RPMI8226 (cell line): ENCODE results near the gene ADCY5.
A peak's percentile ranks its signal among the peaks of the same experiment; 100 is the strongest.

Experiments
- DNase-seq: peaks from one replicate; pipeline ENCODE4 v3.0.0-alpha.2; 2015

The ADCY5 gene

DNA sequence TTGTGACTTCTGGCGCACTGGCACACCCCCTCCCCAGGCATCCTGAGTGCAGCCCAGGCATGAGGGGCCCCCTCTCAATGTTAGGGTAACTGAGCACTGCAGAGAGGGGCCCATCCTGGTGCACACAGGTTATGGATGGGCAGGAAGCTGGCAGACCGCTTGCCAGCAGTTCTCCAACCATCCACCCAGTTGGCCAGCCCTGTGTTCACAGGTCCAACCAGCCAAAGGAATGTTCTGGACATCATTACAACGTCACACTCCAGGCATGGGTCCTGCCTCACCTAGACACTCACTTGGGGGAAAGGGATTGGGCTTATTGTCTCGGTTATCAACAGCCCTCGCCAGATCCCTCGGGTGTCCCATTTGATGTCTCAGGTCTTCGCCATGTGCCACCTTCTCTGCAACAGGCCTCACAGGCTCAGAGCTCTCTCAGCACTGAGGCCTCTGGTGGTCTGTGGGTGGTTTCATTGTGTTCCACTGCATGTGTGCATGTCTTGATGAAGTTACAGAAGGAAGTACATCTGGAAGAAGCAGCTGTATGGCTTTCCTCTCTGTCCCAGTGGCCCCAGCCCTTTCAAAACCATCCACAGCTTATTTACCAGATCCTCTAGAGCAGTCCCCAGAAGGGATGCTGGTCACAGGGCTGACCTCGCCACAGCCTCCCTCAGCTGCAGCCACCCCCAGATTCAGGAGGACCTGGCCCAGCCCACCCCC, 23.7 kb downstream of the ADCY5 start:
- DNase-seq, result peak; percentile 12

DNA sequence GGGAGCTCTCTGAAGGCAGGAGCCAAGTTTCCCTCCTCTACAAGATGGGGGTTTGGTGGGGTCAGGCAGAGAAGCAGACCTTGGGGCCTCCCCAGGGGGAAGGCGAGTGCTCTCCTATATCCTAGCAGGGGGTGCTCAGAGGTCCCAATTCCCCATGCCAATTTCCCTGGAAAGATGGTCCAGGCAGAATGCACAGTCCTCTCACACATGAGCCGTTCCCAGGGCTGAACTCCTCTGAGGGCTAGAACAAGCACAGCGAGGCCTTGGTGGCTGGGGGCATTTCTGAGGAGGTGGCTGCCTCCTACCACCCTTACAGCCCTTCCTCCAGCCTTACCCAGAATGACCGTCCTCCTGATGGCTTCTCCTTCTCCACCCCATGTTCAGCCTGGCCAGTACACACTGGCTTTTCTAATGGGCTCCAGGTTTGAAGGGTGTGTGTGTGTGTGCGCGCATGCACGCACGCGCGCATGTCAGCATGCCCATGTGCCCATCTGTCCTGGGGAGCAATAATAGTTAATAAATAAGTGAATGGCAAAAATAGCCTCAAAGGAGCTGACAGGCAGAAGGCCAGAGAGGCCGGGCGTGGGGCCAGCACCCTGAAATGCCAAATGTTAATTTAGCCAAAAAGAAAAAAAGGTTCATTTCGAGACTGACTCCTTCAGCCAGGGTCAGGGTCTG, 24.4 kb downstream of the ADCY5 start:
- peak; percentile 76 for DNase-seq

DNA sequence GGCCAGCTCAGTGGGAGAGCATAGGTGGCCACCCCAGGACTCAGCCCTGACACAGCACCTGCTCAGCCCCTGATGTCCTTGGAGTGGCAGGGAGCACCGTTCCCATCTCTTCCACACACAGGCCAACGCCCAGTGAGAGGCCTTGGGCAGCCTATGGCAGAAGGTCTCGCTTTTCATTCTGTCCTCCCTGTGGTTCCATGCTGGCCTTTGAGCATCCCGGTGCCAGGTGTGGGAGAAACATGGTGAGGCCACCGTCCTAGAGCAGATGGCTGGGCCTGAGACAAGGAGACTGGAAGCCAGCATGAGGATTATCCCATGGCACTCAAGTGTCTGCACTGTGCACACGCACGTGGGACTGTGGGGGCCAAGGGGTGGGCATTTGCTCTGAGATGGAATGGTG, 25.1 kb downstream of the ADCY5 start:
- DNase-seq, result no peak

DNA sequence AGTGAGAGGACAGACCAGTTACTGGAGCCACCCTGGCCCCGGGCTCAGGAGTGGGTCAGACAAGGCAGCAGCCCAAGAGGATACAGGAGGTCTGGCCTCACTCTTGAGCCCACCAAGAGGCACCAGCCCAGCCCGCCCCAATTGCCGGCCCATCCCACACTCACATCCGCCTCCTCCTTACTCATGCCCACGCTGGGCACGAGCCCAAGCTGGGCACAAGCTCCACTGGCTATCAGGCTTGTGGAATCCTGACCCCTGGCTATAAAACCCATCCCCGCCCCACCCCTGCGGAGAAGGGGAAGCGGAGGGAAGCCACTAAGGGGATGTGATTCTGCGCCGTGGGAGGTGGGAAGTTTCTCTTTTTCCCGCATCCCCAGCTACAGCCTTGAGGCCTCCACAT, 25.9 kb downstream of the ADCY5 start:
- DNase-seq, result no peak

DNA sequence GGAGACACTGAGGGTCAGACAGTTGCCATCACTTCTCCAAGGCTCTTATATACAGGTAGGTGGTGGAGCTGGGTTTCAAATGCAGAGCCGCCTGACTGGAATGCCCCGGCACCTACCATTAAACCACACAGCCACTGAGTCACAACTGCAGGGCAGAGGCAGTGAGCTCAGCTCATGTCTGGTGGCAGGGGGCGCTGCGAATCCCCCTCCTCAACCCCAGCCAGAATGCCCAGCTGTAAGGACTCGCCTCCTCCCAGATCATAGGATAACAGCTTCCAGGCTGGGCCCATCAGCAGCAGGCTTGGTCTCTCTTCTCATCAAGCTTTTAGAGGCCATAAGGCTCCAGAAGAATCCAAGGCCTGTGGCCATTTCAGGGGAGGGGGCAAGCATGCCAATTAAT, 26.4 kb downstream of the ADCY5 start:
- no peak for DNase-seq

DNA sequence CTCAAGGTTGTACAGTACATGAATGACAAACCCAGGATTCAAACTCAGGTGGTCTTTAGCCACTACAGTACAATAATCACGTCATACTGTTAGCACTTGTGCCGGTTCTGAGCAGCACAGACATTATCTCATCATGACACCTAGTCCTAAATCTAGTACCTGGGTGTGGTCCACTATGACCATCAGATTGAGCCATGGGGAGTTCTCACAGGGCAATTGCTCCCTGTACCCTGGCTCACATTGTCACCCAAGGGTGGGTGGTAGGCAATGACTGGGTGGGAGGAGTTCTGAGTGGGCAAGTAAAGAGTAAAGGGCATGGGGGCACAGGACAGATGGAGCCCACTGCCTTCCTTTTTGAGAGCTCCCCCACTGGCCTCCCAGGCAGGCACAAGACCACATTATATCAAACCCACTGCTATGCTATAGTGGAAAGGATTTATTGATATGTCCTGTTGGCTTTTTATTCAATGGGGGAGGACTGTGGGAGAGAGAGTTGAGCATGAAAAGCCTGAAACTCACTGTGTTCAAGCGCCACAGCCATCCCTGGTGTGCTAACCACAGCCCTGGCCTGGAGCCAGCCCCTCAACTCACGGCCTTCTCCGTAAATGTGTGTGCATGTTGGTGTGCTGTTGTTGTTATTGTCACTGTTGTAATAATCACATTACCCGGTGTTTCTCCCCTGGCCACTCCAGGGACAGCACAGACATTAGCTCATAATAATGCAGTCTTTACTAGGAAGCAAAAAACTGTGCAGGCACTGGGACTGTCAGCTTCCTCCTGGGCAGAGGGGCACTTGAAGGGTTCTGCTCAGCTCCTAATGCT, 27.3 kb downstream of the ADCY5 start:
- DNase-seq, result peak; percentile 89

DNA sequence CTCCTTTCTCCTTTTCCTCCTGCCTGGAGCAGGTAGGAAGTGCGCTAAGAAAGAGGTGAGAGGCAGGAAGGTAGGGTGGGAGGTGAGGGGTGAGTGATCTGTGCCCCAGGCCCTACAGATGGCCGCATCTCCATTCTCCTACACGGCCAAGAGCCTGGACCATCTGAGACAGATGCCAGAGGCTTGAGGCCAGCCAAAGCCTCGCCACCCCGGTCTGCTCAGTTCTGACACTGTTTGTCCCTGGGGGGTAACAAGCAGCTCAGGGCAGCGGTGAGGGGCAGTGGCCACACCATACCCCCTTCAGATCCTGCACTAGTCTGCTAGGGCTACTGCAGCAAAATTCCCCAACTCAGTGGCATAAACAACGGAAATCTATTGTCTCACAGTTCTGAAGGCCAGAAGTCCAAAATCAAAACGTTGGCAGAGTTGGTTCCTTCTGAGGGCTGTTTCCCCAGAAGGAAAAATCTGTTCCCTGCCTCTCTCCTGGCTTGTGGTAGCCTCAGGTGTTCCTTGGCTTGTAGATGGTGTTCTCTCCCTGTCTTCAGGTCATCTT, 28.4 kb downstream of the ADCY5 start:
- no peak for DNase-seq

DNA sequence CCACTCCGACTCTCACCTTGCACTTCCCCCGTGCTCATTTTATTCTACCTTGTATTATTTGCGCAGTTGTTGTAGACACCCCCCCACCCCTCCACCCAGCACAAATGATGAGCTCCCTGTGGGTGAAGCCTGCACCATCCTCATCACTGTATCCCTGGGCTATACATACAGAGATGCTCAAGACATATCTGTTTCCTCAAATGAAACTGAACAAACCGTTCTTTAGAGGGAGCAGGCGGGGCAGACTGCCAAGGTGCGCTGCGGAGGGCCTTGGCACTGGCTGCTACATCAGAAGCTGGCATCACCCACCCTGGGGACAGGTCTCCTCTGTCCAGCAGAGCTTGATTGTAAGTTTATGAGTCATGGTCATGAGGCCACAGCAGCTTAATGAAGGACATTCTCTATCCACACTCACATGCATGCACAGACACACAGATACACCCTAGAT, 29.0 kb downstream of the ADCY5 start:
- no peak for DNase-seq

DNA sequence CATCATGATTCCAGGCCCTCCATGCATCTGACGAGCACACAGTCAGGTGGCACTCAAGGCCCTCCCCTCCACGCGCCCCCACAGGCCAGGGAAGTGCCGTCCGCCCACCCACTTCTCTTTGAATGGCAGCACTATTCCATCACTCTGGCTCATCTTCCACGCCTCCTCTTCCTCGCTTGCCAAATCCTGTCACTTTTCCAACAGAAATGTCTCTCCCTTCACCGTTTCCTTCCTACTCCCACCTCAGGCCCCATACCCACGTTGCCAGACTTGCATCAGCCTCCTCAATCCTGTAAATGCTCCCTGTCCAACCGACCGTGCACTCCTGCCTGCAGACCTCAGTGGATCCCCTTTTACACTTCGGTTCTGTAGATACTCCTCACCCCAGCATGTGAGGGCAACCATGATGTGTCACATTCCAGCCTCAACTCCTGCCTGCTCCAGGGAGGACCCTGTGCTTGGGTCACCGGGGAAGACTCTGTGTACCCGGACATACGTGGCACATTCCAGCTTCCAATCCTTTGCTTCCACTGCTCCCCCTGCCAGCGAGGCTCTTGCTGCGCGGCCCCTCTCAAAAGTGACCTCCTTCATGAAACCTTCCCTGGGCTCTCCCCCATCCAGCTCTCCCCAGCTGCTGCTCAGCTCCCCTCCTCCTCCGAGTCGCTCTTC, 29.6 kb downstream of the ADCY5 start:
- no peak for DNase-seq

DNA sequence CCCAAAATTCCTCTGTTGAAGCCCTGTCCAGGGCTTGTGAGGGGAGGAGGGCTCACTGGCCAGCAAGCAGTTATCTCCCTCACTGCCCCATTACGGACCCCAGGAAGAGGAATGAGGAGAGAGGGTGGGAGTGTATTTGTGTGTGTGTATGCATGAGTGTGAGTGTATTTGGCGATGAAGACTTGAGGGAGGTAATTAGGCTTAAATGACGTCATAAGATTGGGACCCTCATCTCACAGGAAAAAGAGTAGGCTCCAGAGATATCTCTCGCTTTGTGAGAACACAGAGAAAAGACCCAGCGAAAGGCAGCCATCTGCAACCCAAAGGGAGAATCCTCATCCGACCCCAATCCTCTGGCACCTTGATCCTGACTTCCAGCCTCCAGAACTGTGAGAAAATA, 32.2 kb downstream of the ADCY5 start:
- no peak for DNase-seq

DNA sequence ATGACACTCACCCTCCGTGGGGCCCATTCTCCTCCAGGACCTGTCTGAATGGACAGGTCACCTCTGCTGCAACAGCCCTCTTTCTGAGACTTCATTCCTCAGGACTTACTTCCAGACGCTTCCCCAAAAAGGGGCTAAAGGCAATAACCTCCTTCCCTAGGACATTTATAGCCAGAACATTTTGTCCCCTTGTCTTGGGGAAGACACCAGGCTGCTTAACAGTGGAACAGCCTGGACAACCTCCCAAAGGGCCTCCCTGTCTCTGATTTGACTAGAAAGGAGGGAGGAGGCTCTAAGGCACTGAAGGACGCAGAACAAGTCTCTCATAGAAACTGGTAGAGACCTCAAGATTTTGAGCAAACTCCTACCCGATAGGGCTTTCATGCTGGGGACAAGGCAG, 32.7 kb downstream of the ADCY5 start:
- DNase-seq, result no peak

DNA sequence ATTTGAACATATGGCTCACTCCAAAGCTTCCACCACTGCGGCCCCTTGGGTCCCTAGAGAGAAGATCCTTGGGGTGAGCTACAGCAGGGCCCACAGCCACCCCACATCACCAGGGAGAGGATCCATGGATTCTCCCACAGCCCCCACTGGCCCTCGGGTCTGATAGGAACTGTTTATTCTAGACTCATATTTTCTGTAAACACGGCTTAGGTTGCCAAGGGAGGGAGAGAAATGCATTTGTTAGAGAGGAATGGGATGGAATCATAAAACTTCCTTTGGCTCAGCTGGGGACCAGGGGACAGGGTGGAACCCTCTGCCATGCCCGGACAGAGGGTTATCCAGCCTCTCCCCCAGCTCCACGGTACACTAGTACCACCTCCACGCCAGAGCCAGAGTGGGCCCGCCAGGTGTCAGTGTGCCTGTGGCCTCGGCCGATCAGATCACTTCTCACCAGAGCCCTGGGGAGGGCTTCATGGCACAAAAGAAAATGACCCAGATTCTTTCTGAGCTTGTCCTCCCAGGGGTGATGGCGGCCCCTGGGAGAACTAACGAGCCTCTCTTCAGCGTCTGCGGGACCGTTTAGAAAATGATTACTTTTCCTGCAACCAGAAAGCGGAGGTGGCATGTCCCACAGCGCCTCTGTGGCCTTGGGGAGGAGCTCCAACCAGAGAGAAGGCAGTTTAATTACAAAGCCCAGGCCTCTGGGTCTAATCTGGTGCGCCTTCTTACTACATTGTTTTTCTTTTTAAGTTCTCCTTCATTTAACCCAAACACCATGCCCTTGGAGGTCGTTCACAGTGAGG, 33.7 kb downstream of the ADCY5 start:
- DNase-seq, result no peak

DNA sequence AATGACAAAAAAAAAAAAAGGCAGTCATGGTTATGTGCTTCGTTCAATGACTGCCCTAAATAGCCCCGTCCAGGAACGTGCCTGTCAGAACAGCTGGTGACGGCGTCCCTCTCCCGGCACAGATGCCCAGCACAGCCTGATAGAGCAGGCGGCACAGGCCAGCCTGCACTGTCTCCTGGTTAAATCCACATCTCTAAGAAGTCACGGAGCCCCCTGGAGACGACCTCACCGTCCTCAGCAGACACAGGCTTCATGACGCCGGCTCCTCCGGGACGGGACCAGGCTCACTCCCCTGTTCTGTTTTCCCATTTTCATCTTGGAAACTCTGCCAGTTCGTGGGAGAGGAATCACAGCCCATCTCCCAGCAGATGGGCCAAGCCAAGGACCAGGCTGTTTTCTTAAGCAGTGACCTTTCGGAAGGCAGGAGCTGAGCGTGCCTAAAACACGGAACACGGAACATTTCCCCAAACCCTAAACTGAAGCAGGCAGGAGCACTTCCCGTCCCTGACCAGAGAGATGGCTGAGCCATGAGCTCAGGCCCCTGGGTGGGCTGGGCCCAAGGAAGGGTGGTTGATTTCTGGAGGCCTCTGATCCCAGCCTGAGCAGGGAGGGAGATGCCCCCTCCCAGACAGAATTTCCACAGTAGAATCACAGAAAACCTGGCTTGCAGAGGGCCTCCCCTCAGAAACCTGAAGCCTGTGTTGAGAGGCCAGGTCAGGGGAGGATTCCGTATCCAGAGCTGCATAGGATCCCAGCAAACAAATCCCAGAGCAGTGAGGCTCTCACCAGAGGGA, 35.9 kb downstream of the ADCY5 start:
- DNase-seq, result no peak

DNA sequence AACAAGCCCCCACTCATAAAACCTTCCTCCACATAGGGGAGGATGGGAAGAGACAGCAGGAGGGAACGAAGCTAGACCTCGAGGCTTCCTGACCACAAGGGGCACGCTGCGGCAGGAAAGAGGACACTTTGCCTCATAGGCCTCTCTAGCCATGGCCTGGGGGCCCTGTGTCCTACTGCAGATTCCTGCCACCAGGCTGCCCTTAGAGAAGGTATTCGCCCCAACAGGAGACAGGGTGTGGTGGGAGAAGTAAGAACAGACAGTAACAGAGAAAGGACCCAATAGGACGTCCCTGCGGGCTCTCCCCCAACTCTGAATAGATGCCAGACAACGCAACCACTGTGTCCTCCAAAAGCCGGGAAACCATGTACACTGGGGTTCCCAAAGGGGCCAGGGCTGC, 36.8 kb downstream of the ADCY5 start:
- DNase-seq, result no peak

DNA sequence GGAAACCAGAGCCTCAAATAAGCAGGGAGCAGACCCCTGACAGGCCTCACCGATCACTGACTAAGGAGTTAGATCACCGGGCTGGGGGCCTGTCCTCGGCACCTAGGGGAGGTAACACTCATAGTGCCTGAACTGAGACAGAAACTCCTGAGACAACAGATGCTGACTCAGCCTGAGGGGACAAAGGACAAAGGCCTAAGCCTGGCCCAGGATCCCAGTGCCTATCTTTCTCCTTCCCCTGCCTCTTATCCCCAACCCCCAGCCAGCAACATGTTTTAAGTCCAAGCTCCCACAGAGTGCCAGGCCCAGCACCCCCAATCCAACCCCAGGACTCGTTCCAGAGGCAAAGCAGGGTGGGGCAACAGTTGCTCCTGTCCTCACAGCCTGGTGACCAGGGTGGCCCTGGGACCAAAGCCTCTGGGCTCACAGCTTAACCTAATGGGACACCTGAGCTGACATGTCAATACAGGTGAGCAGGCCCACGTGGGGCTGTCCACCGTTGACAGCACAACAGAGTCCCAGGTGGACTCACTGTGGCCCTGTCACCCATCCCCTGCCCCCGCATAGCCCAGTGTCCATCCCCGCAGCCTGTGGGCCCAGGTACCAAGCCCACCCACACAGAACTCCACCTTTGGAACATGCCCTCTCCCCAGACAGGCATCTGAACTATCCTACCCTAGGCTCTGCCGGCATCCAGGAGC, 37.4 kb downstream of the ADCY5 start:
- DNase-seq, result no peak

DNA sequence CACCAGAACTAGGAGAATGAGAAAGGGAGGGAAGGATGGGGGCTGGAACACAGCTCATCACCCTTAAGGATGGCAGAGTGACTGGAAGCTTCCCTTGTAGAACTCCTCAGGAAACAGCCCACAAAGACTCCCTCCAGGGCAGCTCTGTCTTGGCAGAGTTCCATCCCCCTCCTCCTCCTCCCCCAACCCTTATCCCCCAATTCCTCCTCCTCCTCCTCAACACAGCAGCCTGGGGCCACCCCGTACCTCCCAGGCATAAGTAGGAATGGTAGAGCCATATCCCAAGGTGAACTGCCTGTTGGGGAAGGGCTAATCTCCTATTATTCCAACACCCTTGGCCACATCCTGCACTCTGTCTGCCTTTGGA, 38.8 kb downstream of the ADCY5 start:
- no peak for DNase-seq

DNA sequence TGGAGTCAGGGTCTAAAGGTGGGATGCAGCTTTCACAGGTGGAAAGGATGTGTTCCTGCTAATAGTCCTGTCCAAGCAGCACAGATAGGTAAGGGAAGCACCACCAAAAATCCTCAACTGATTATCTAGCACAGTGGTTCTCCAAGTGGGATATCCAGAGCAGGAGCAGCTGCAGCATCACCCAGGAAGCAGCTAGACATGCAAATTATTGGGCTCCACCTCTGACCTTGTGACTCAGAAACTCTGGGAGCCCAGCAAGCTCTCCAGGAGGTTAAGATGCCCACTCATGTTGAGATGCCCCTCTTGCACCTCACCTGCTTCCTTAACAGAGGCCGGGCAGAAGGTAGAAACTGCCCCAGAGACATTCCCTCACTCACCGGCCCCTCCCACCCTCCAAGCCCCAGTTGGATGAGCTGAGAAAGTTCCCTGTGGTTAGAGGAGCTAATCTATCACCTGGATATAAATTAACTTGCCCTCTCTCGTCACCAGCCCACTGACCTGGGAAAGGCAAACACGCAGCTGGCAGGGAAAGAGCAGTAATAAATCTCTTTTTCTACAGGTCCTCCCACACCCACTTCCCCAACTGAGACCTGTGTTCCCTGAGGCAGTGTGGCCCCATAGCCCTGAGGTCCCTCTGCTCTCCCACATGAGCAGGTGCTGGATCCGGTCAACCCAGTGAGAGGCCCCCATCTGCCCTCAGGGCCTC, 39.3 kb downstream of the ADCY5 start:
- no peak for DNase-seq

DNA sequence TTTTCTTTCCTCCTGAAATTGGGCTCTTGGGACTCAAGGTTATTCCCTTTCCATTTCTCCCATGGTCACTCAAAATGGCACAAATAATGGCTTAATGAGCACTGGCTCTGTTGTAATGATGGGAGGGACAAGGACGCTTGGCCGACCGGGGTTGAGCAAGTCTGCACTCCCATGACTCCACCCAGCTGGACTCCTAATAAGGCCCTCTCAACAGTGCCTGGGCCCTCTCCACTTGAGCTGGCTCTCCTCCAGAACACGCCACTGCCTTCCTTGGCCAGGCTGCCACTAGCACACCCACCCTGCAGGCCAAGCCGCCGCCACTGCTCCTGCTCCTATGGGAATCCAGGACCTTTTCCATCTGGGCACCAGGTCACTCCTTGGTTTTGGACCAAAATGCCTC, 42.3 kb downstream of the ADCY5 start:
- no peak for DNase-seq

DNA sequence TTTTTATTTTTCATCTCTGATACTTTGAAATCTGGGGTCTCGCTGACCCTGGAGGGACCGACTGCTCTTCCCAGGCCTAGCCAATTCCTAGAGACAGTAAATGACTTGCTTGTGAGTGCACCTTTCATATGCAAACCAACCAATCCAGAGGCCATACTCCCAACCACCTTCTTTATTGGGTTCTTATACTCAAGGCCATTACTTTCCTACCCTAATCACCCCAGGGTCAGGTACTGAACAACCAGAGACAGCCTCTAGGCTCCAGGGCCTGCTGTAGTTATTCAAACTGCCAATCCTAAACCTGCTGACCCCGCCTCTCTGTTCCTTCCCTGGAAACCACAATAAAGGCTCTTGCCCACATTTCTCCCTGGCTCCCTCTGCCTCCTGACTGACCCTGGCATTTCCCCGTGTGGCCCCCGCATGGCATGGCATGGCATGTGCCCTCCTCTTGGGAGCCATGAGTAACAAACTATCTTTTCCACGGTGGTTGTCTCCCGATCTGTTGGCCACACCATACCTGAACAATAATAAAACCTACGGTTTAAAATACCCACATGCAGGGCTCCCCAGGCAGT, 42.9 kb downstream of the ADCY5 start:
- DNase-seq, result no peak

DNA sequence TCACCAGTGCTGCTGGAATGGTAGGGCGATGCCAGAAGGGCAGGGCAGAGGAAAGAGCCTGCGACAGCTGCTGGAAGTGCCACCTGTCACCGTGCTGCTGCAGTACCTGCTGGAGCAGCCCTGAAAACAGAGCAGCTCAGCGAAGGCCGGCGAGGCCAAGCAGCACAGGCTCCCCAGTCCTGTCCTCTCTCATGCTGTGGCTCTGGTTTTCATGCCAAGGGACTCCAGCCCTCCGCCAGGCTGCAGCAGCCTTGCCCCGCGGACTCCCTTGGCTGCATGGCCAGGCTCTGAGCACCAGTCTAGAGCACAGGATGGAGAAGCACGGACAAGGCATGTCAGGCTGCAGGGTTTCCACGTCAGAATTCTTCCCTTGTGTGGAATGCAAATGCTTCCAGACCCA, 43.9 kb downstream of the ADCY5 start:
- DNase-seq, result no peak
